M059J (cell line): ENCODE measurements around the gene PGPEP1. TPM values are rescaled to one million over a fixed set of nuclear protein-coding genes. Genes with fewer than 3 reads are reported as not detected.
"Not testable (repeated sequence)": the region's sequence is repeated elsewhere in the genome, so short reads cannot be mapped to it uniquely, and the experiment has no call there.

Experiments used
- DNase-seq: peaks from one replicate; pipeline ENCODE4 v3.0.0-alpha.2; 2012; ENCODE audit warnings: low read depth
- total RNA-seq: library from RNA; depleted of rRNA; stranded (reverse); fragments of >200 nt; shearing (Covaris generic); gene quantifications from 2 replicates; pipeline ENCODE4 v1.2.3, GENCODE V29; 2014

PGPEP1 gene
- total RNA-seq, 1 experiment from 2014 or later, result 13.5 TPM

DNA sequence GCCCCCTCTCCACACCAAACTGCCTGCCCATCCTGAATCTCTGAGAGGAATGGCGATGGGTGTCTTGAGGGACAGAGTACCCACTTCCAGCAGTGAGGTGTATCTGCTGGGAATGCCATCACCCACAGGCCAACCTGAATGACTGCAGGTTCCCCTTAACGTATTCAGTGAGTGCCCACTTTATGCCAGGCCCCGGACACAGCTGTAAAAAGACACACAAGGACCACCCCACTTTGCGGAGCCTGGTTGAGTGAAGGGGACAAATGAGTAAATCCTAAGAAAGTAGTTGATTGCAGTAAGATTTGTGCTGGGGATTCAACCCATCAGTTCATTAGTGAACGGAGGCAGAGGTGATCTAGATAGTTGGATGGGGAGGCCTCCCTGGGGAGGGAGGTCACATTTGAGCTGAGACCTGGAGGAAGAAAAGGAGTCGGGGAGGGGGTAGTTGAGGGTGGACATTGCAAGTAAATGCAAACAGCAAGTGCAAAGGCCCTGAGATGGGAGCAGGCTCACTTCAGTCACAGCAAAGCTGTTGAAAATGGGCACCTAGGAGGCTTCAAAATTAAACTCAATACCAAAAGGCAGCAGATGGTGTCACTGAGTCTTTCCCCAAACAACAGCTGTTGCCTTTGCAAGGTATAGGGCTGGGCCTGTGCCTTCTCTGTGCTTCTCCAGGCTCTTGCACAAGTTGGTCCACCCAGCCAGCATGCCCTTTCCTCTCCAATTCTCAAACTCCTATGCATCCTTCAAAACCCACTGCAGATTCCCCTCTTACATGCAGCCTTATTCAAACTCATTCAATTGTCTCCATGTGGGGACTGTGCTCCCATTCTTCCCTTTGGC is 49.9 kb downstream of the PGPEP1 start:
- no peak for DNase-seq

DNA sequence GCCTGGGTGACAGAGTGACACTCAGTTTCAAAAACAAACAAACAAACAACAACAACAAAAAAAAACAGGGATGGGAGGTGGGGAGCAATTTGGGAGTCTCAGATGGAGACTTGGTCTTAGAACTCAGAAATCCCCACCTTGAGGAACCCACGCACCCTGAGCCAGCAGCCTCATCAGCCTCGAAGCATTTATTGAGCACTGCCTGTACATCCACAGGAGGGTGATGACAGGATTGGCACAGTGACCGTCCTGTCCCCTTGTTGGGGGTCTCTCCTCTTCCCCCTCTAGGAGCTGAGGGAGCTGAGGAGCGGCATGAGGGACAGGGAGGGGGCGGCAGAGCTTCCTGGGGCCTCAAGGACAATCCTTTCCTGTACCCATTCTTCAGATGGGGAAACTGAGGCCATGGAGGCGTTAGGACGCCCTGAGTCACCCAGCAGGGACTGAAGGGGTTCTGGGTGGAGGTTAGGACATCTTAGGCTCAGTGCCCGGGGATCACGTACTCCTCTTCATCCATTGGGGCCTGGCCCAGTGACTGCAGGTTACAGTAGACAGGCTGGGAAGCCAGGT is 51.2 kb downstream of the PGPEP1 start:
- DNase-seq, result no peak

DNA sequence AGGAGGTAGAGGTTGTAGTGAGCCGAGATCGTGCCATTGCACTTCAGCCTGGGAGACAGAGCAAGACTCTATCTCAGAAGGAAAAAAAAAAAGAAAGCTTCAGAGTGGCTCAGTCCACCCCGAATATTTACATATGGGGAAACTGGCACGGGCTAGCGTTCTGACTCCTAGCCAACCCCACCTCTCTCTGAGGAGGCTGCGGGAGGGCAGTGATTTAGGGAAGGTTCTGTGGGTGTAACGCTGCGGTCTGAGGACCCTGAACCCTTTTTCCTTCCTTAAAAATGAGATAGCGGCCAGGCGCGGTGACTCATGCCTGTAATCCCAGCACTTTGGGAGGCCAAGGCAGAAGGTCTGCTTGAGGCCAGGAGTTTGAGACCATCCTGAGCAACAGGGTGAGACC is 52.0 kb downstream of the PGPEP1 start:
- DNase-seq, result peak; percentile 84

DNA sequence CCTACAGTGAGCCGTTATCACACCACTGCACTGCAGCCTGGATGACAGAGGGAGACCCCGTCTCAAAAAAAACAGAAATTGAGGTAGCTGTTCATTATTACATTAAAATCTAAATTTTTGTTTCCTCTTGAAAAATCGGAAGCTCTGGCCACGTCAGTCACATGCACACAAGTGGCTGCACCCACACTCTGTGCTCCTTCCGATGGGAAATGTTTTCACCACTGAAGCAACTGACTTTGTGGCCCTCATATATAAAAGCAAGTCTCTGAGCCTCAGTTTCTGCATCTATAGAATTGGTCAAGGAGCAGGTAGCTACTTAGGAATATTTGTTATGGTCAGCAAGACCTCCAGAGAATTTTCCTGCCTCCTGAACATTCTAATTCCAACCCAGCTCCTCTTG is 52.5 kb downstream of the PGPEP1 start:
- DNase-seq, result no peak

DNA sequence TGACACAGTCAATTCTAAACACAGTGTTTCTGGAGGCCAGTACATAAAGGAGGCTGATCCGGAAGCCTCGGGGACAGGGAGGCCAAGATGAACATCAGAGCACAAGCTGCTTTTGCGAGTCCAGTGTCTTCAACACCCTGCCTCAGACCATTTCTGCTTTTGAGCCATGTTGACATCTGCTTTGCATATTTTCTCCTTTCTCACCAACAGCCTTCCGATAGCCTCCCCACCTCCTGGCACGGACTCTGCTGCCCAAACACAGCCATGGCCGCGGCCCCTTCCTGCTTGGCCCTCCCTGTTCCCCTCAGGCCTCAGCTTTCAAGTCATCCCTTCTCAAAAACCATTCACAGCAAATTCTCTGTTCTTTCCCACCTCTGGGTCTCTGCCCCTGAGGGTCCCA is 53.4 kb downstream of the PGPEP1 start:
- no peak for DNase-seq

DNA sequence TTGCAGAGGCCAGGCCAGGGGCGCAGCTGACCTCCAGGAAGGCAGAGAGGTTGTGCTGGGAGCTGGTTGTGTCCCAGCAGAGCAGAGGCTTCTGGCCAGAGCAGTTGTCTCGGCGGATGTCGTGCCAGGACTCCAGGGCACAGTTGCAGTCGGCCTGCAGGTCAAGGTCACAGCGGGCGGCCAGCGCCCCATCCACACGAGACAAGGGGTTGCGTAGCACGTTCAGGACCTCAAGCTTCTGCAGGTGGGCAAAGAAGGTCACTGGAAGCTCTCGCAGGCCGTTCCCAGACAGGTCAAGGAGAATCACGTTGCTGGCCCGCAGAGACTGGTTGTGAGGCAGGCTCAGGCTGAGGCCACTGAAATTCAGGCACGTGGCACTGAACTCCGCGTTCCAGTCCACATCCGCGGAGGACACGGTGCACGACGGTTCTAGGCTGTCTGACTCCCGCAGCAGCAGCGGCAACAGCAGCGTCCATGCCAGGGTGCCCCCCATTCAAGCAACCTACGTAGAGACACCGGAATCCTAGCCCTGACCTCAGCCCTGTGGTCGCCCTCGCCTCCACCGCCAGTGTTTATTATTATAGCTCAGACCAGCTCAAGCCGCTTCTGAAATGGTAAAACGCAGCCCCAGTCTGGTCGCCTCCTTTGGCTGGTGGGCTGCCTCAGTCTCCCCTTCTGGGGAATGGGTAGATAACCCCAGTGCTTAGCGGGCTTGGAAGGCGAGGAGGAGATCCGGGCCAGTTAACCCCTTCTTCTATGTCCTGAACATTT is 56.3 kb downstream of the PGPEP1 start:
- no peak for DNase-seq

DNA sequence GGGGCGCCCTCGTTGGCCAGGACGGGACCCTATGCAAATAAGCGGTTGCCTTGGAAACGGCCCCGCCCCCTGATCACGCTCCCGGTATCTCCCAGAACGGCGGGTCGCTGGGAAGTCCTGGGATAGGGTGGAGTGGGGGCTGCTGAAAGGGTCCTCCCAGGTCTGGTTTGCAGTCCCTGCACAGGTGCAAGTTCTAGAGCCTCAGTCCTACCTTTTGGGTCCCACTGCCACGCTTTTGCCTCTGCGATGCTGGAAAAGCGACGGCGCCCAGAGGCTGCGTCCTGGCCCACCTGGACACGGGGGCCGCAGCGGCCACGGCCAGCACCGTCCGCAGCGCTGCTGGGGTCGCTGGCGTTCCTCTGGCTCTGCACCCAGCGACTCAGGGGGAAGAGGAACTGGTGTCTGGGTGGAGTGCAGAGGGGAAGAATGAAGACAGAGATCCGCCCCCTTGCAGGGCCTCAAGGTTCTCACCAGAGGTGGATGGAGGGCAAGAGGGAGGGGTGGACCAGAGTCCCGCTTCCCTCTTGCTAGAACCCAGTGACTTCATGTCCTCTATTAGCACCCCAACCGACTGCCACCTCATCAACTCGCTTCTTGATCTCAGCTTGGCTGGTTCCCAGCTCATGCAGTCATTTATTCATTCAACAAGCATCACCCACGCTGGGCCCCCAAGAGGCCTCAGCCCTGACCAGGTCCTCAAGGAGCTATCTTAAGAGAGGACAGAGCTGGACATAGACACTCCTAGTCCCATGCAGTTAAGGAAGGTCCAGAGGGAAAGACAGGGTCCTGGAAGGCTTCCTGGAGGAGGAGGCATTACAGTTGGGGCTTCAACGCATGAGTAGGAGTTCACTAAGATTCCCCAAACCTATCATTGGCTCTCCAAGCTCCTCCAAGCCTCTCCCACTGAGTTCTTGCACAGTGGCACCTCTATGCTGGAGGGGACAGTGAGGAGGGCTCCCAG is 57.1 kb downstream of the PGPEP1 start, which contains the start of gene LRRC25:
Gene LRRC25 (minus strand): TSS at position 381 of the 961 bp plus-strand sequence. CDS start 659 bp downstream, outside the sequence.
- DNase-seq, result no peak

DNA sequence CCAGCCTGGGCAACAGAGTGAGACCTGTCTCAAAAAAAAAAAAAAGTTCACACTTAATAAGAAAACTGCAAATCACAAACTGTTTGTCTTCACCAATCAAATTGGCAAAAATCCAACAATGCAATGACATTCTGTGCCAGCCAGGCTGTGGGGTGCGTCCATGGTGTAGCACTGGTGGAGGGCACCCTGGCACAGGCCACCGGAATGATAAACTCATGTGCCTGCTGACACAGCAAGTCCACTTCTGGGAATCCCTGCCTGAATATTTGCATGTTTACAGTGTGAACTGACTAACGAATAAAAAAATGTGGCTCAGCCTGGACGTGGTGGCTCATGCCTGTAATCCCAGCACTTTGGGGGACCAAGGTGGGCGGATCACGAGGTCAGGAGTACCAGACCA is 58.6 kb downstream of the PGPEP1 start:
- DNase-seq, result peak; percentile 86

DNA sequence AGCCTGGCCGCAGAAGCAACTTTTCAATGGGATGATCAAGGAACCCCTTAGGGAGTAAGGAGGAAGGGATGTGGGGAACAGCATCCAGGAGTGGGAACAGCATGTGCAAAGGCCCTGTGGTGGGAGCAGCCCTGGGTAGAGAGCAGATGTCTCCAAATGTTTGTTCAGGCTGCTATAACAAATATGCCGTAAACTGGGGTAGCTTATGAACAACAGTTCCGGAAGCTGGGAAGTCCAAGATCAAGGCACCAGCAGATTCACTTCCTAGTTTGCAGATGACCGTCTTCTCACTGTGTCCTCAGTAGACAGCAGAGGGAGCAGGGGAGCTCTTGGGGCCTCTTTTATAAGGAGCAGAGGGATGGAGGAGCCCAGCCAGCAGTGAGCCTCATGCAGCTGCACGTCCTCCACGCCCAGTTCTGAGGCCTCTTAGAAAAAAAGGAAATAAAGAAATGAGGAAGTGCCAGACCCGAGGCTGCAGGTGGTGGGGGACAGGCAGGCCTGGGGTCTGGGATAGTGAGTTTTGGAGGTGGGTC is 61.2 kb downstream of the PGPEP1 start:
- peak; percentile 65 for DNase-seq

DNA sequence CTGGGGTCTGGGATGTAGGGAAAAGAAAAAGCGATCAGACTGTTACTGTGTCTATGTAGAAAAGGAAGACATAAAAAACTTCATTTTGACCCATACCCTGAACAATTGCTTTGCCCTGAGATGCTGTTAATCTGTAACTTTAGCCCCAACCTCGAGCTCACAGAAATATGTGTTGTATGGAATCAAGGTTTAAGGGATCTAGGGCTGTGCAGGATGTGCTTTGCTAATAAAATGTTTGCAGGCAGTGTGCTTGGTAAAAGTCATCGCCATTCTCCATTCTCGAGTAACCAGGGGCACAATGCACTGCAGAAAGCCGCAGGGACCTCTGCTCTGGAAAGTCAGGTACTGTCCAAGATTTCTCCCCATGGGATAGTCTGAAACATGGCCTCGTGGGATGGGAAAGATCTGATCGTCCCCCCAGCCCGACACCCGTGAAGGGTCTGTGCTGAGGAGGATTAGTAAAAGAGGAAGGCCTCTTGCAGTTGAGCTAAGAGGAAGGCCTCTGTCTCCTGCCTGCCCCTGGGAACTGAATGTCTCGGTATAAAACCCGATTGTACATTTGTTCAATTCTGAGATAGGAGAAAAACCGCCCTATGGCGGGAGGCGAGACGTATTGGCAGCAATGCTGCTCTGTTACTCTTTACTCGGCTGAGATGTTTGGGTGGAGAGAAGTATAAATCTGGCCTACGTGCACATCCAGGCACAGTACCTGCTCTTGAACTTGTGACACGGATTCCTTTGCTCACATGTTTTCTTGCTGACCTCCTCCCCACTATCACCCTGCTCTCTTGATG is 62.3 kb downstream of the PGPEP1 start:
- DNase-seq, result not testable (repeated sequence)

DNA sequence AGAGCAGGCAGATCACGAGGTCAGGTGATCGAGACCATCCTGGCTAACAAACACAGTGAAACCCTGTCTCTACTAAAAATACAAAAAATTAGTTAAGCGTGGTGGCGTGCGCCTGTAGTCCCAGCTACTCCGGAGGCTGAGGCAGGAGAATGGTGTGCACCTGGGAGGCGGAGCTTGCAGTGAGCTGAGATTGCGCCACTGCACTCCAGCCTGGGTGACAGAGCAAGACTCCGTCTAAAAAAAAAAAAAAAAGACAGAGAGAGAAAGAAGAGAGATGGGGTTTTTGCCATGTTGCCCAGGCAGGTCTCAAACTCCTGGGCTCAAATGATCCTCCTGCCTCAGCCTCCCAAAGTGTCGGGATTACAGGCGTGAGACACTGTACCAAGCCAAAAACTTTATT is 65.4 kb downstream of the PGPEP1 start:
- not testable (repeated sequence) for DNase-seq

DNA sequence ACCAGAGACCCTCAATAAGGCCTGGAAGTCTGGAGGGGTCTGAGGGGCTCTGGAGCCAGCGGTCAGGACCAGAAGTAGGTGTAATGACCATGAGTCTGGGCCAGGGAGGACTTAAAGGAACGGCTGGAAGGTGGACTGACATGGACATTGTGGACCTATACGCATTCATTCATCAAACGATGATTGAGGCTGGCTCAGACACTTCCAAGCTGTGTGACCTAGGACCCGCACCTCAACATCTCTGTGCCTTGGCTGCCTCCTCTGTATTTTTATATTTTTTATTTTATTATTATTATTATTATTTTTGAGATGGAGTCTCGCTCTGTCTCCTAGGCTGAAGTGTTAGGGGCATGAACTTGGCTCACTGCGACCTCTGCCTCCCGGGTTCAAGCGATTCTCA is 66.4 kb downstream of the PGPEP1 start:
- DNase-seq, result no peak

DNA sequence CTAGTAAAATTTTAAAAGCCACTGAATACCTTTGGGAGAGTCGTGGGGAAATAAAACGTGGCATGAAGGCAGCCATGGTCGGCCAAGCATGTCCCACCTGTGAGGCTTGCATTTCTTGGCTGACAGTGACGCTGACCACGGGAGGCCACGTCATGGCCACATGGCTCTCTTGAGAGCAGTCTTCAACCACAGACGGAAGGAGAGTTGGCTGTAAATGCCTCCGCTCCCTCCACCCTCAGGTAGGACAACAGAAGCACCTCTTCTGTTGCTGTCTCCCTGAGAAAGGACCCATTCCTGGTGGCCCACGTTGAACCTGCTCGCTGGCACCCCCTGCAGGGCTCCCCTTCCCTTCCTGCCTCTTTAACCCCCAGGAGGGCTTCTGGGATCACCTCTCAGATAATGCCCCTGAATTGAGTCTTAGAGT is 67.7 kb downstream of the PGPEP1 start:
- DNase-seq, result no peak

DNA sequence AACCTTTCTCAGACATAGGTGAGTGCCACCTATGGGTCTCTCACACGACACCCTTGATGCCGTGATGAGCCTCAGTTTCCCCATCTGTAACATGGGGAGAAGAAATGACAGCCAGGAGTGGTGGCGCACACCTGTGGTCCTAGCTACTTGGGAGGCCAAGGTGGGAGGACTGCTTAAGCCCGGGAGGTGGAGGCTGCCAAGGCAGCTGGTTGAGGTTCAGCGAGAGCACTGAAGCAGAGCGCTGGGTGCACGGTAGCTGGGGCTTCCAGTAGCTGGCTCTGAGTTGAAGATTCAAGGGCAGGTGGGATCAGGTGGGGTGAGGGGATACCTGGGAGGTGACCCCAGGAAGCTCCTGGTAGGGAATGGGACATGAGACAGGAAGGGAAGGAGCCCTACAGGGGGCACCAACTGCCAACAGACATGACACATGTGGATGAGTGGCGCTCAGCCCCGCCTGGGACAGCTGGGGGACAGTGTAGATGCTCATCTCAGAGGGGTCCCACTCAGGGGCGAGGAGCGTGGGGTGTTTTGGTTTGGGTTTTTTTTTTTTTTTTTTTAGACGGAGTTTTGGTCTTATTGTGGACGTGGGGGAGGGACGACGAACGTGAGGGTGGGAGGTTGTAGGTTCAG is 72.3 kb downstream of the PGPEP1 start:
- no peak for DNase-seq

DNA sequence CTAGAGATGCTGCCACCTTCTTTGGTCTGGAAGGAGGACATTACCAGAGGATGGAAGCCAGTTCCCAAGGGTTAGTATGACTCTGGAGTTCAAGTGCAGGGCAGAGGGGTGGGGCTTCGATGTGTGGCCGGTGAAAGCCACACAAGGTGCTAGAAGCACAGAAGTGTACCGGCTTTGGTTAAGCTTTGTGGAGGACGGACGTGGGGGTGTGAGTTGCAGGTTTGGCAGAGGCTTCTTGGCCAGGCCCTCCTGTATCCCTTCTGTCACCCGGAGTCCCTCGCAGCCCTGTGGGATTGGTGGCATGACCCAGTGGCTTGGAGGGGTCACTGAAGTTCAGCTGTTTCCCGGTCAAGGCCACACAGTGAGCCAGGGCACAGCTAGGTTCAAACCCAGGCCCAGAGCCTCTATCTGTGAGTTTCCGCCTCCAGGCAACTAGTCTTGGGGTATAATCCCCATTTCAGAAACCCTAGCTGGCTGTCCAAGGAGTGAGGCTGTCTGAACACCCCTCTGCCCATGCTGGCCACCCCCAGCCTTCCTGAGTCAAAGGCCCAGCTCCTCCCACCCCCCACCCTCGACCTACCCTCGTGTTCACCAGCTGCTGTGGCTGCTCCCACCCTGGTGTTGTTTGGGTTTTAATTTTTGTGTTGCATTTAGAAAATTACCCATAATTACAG is 74.2 kb downstream of the PGPEP1 start:
- DNase-seq, result peak; percentile 76

DNA sequence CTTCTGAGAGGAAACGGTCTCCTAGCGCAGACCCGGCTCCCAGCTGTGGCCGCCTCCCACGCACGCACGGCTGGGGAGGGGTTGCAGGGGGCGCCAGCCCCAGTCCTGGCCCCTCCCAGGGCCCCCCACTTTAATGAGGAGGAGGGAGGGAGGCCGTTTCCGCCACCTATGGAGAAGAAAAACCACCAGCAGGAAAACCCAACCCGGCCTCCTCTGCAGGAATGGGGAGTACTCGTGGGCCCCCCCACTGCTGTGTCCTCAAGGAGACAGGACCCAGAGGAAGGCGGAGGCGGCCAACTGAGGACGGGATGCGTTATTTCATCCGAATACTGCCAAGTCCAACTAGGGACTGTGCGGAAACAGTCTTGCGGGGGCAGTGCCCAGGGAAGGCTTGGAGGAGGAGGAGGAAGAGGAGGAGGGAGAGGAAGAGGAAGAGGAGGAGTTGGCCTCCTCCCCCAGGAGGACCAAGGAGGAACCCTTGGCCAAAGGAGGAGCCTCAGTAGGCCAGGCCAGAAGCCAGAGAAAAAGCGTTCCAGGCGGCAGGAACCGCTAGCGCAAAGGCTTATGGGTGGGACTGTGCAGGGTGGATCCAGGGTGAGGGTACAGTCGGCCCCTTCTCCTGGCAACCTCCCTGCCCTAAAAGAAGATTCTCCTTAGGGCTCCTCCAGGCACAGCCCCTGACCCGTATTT is 74.9 kb downstream of the PGPEP1 start:
- DNase-seq, result no peak

DNA sequence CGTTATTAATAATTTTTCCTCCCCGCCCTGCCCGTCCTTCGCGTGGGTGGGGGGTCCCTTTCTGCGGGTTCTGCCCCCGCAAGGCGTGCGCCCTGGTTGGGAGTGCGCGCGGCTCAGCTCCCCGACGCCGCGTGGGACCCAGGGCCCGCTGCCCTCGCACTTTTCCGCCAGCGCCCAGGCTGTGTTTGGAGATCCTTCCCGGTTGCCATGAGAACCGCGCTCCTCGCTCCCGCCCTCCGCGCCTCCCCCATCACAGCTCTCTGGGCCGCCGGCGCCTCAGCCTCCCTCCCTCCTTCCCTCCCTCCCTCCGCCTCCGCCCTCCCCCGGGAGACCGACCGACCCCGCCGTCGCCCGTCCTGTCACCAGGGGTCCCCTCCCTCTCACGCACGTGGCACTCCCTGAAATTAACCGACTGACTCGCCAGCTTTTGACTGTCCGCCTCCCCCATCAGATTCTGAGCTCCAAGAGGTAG is 76.4 kb downstream of the PGPEP1 start:
- peak; percentile 93 for DNase-seq

DNA sequence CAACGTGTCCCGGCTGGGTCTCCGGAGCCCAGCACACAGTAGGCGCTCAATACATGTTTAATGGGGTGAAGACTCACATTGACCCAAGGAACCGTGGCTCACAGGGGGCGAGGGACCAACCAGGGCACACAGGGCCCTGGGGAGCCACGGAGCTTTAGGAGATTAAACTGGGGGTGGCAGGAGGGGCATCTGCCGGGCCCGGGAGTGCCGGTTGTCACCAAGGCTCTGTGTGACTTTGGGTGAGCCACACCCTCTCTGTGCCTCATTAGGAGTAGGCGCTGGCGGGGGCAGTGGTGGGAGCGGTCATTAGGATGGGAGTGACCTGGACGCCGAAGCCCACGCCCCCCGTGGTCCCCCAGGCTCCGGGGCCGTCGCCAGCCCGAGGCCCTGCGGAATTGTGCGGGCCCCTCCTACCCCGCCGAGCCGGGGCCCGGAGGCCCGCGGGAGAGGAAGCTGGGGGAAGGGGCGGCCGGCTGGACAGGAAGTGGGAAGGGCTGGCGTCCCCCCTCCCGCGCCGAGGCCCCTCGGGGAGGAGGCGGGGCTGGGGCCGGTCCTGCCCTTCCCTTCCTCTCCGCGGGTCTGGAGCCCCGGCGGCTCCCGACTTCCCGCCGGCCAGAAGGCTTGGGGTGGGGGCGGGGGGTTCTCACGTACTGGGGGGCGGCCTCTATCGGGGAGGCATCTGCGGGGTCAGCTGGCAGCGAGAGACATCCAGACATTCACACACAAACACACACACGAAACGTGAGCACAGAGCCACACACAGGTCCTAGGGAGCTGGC is 77.0 kb downstream of the PGPEP1 start:
- DNase-seq, result peak; percentile 87
